ENCODE measurements around the gene DIPK1C. TPM values are rescaled to one million over a fixed set of nuclear protein-coding genes. Genes with fewer than 3 reads are reported as not detected.

The DIPK1C gene
- total RNA-seq, 1 experiment from 2014 or later = not detected

GRCh38 chr18:74395006-74395405 is 62.1 kb downstream of the DIPK1C start:
- ChIA-PET POLR2A (no interaction called here), CTCF (no interaction called here), RAD21 (ENCODE audit: low non-redundant PET in 1 of 2, low total read pairs in 2 of 2, uncharacterized antibody in 2 of 2, unreplicated experiment in 2 of 2) (no interaction called here)
- Histone ChIP-seq H2AFZ (ENCODE audit: low read depth, low read length, poor library complexity, severe bottlenecking) (no peak overlapping the region), H3K4me1 (ENCODE audit: control insufficient read depth in 1 of 2, insufficient read depth in 2 of 2, low read length in 2 of 2) (no peaks in the 10 kb centered on the region), H3K27me3 (ENCODE audit: insufficient read depth, low read length) (peaks cover 51% of the 10 kb centered on the region), H3K9me3 (ENCODE audit: control insufficient read depth in 1 of 2, insufficient read depth in 1 of 2, low read depth in 1 of 2, low read length in 2 of 2) (no peaks in the 10 kb centered on the region), H3K9ac (ENCODE audit: low read length) (no peak overlapping the region), H3K4me3 (replicated peaks in 1 of 2; ENCODE audit: low read depth in 1 of 2, low read length in 2 of 2) (no peak overlapping the region), H3K36me3 (ENCODE audit: control insufficient read depth in 1 of 2, insufficient read depth in 2 of 2, low read length in 2 of 2) (no peaks in the 10 kb centered on the region), H3K9me2 (ENCODE audit: insufficient read depth) (no peaks in the 10 kb centered on the region), H3K4me2 (ENCODE audit: low read length) (no peak overlapping the region), H3K27ac (ENCODE audit: low read depth, low read length) (no peak overlapping the region), H3K79me2 (ENCODE audit: insufficient read depth, low read length) (no peaks in the 10 kb centered on the region), H4K20me1 (ENCODE audit: insufficient read depth) (no peaks in the 10 kb centered on the region)
- intact Hi-C loops (cut with micrococcal nuclease) = no loop called here
- TF ChIP-seq ZNF274 (IDR thresholded peaks at IDR 0.05; ENCODE audit: low read depth, low read length) (no peak), YY1 (IDR thresholded peaks at IDR 0.05; ENCODE audit: extremely low read depth, insufficient replicate concordance, low read depth, low read length) (no peak), SIN3A (IDR thresholded peaks at IDR 0.05; ENCODE audit: low read depth) (no peak)
- ATAC-seq (no peak), DNase-seq (ENCODE audit: low read depth, low spot score) (no peak)
- BruUV-seq (replicated peaks) = no TSS peak

GRCh38 chr18:74392323-74392722 is 64.8 kb downstream of the DIPK1C start:
- no peaks in the 10 kb centered on the region for H3K9me2 ChIP-seq (ENCODE audit: insufficient read depth)
- peaks cover 34% of the 10 kb centered on the region for H3K27me3 ChIP-seq (ENCODE audit: insufficient read depth, low read length)
- BruUV-seq (replicated peaks) = no TSS peak
- intact Hi-C loops (cut with micrococcal nuclease) = no loop called here
- H3K4me3 ChIP-seq (replicated peaks in 1 of 2; ENCODE audit: low read depth in 1 of 2, low read length in 2 of 2) = no peak overlapping the region
- ChIA-PET CTCF (no interaction called here), POLR2A (no interaction called here), RAD21 (ENCODE audit: low non-redundant PET in 1 of 2, low total read pairs in 2 of 2, uncharacterized antibody in 2 of 2, unreplicated experiment in 2 of 2) (no interaction called here)
- H3K4me2 ChIP-seq (ENCODE audit: low read length) = no peak overlapping the region
- H3K4me1 ChIP-seq (ENCODE audit: control insufficient read depth in 1 of 2, insufficient read depth in 2 of 2, low read length in 2 of 2) = no peaks in the 10 kb centered on the region
- no peak overlapping the region for H3K27ac ChIP-seq (ENCODE audit: low read depth, low read length)
- ATAC-seq (no peak), DNase-seq (ENCODE audit: low read depth, low spot score) (no peak)
- H3K36me3 ChIP-seq (ENCODE audit: control insufficient read depth in 1 of 2, insufficient read depth in 2 of 2, low read length in 2 of 2) = no peaks in the 10 kb centered on the region
- no peaks in the 10 kb centered on the region for H3K79me2 ChIP-seq (ENCODE audit: insufficient read depth, low read length)
- no peaks in the 10 kb centered on the region for H4K20me1 ChIP-seq (ENCODE audit: insufficient read depth)
- no peak overlapping the region for H3K9ac ChIP-seq (ENCODE audit: low read length)
- no peaks in the 10 kb centered on the region for H3K9me3 ChIP-seq (ENCODE audit: control insufficient read depth in 1 of 2, insufficient read depth in 1 of 2, low read depth in 1 of 2, low read length in 2 of 2)
- H2AFZ ChIP-seq (ENCODE audit: low read depth, low read length, poor library complexity, severe bottlenecking) = no peak overlapping the region
- TF ChIP-seq ZNF274 (IDR thresholded peaks at IDR 0.05; ENCODE audit: low read depth, low read length) = no peak
- no peak for TF ChIP-seq EGR1 (IDR thresholded peaks at IDR 0.05; ENCODE audit: low read depth)
- TF ChIP-seq POLR2A (IDR thresholded peaks at IDR 0.05; ENCODE audit: borderline replicate concordance, extremely low read depth, insufficient read depth, insufficient read length) = no peak
- no peak for TF ChIP-seq ZBTB33 (IDR thresholded peaks at IDR 0.05; ENCODE audit: extremely low read depth, insufficient replicate concordance, low read length)
- TF ChIP-seq TCF7L2 (IDR thresholded peaks at IDR 0.05; ENCODE audit: borderline replicate concordance, extremely low read depth, insufficient read depth, insufficient read length) = no peak
- no peak for TF ChIP-seq CEBPB (IDR thresholded peaks at IDR 0.05; ENCODE audit: low read depth)
- TF ChIP-seq MAX (IDR thresholded peaks at IDR 0.05) = no peak
- no peak for TF ChIP-seq EZH2 (IDR thresholded peaks at IDR 0.05)
- no peak for TF ChIP-seq CBX3 (IDR thresholded peaks at IDR 0.05; ENCODE audit: low read depth)
- no peak for TF ChIP-seq SIN3A (IDR thresholded peaks at IDR 0.05; ENCODE audit: low read depth)
- no peak for TF ChIP-seq SRF (IDR thresholded peaks at IDR 0.05; ENCODE audit: low read depth)
- no peak for TF ChIP-seq CTCF (IDR thresholded peaks at IDR 0.05 in 2 of 3, conservative IDR thresholded peaks at IDR 0.05 in 1 of 3; ENCODE audit: borderline replicate concordance in 1 of 3, insufficient read depth in 1 of 3, low read depth in 2 of 3, low read length in 2 of 3)
- no peak for TF ChIP-seq SP1 (IDR thresholded peaks at IDR 0.05; ENCODE audit: low read depth)
- TF ChIP-seq POLR2AphosphoS5 (IDR thresholded peaks at IDR 0.05; ENCODE audit: low read depth, low read length) = no peak
- no peak for TF ChIP-seq YY1 (IDR thresholded peaks at IDR 0.05; ENCODE audit: extremely low read depth, insufficient replicate concordance, low read depth, low read length)
- no peak for TF ChIP-seq ATF3 (IDR thresholded peaks at IDR 0.05)
- TF ChIP-seq ELF1 (IDR thresholded peaks at IDR 0.05; ENCODE audit: borderline replicate concordance, low read depth) = no peak
- TF ChIP-seq FOSL1 (IDR thresholded peaks at IDR 0.05; ENCODE audit: low read depth) = no peak
